Stimulated activated CD8-positive, alpha-beta memory T cell treated with anti-CD3 and anti-CD28 coated beads, Interleukin-15, amount 100 ng/mL, for 1 hour (primary cell): ENCODE data around the gene PRKAR1B.

Experiments used
- DNase-seq: peaks from one replicate; pipeline ENCODE4 v3.0.0-alpha.2; 2020; ENCODE audit warnings: low read depth

Gene PRKAR1B

DNA sequence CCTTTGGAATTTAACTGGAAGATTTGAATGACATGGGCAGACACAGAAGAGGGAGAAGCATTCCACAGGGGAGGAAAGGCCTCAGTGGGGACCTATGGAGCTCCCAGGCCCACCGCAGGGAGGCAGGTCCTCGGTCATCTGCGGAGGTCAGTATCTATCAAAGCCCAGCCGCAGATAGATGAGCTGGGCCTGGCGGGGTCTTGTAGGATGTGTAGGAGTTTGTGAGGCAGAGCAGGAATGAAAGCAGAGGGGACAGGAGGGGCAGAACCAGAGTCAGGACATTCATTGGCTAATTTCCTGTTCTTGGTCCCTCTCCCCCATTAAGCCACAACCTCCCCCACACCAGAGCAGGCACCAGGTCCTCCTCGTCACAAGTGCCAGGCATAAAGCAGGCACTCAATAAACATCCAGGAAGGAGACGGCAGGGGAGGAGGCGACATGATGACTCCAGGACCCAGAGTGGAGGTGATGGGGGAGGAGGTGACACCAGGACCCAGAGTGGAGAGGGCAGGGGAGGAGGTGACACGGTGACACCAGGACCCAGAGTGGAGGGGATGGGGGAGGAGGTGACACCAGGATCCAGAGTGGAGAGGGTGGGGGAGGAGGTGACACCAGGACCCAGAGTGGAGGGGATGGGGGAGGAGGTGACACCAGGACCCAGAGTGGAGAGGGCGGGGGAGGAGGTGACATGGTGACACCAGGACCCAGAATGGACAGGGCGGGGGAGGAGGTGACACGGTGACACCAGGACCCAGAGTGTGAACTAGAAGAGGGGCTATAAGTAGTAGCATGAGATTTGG is 123.7 kb downstream of the PRKAR1B start:
- no peak for DNase-seq

DNA sequence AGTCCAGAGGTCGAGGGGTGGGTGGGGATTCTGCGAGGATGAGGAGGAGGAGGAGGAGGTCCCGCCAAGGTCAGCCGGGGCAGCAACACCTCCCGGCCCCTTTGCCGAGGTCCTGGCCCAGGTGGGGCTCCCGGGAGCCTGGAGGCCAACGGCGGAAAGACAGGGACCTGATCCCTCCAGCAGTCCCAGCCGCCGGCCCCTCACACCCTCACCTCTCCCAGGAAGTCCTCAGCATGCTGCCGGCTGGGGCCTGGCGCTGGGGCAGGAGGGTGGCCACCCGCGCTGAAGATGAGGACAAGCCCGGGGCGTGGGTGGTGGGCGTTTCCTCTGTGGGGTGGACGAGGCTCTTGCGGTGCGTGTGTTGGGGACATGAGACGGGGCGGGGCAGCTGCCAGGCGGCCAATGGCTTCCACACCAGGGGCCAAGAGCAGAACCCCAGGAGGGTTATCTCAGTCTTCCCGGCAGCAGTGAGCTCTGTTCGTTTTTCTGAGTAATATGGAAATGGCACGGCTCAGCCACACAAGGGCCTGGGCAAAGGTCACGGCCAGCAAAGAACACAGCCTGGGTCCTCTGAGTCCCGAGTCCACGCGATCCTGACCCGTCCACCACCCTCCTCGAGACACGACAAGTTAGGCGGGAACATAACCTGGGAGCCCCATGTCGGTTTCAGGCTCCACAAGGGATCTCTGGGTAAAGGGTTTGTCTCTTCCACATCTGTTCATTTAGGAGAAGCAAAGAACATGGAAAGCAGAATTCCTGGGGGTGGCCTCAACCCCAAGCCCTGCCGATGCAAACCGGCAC is 124.5 kb downstream of the PRKAR1B start:
- DNase-seq, result no peak

DNA sequence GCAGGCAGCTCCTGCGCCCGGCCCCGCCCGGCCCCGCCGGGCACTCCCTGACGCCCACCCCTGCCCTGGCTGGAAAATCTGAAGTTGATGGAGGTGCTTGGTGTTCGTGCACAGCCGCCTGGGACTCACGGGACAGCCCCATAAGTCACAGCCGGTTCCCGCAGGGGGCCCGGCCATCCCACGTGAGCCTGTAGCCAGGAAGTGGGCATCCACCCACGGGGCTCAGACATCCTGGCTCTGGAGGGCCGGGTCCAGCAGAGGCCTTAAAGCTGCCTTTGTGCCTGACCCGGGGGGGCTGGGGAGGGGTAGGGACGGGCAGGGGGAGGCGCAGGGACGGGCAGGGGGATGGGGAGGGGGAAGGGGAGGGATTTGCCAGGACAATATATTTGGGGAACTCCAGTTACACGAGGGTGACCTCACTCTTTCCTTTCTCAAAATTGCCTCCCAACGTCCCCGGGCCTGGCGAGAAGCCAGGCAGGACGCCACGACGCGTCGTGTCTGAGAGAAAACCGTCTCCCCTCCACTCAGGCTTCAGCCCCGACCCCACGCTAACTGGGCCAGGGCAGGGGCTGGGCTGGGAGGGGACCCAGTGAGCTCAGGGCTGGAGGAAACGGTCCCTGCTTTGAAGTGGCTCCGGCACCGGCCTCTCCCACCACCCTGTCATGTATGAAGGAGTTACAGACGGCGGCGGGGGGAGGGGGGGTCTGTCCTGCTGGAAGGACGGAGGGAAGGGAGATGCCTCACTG is 125.3 kb downstream of the PRKAR1B start:
- peak; percentile 54 for DNase-seq

DNA sequence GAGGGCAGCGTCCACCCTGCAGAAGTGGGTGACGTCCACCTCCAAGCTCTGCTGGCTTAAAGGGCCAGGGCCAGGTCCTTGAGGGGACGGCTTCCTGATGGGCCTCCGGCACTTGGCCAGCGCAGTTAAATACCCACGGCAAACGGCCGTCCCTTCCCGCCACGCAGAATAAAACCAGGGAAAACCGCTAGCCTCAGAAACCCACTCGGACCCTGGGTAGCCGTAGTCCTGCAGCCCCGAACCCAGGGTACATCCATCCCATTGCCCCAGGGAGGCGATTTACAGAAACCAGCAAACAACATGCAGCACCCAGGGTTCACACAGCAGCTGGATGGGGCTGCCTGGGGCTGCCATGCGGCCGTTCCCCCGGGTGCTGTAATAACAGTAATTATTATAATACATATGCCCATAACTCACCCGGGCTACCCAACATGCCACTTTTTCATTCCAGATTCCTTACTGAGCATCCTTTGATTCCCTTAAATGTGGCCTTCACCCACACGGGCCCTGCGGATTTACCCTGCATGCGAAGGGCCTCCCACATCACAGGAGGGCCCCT is 126.0 kb downstream of the PRKAR1B start:
- no peak for DNase-seq

DNA sequence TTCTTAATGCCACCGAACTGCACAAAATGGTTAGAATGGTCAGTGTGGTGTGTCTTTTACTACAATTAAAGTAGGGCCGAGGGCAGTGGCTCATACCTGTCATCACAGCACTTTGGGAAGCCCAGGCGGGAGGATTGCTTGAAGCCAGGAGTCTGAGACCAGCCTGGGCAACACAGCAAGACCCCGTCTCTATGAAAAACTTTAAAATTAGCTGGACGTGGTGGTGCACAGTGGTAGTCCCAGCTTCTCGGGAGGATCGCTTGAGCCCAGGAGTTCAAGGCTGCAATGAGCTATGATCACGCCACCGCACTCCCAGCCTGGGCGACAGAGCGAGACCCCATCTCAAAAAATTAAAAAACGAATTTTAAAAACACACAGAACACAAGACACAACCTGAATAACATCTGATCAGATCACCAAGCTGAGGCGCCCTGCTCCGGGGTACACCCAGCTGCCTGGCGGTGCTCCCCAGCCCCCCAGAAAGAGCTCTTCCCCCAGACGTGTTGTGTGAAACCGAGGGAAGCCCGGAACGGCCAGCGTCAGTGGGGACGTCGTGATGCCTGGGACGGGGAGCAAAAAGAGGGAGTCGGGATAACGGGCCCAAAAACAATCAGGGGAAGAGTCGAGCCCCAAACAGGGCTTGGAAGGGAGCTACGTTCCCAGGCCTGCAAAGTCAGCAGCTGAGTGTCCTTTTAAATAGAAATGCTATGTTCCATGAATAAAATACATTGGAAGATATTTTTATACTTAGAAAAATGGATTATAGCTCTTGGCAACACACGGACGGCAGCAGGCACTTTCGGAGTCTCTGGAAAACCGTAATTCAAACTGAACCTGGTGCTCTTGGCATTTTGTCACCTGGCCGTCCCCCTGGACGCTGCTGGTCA is 126.7 kb downstream of the PRKAR1B start:
- DNase-seq, result no peak

DNA sequence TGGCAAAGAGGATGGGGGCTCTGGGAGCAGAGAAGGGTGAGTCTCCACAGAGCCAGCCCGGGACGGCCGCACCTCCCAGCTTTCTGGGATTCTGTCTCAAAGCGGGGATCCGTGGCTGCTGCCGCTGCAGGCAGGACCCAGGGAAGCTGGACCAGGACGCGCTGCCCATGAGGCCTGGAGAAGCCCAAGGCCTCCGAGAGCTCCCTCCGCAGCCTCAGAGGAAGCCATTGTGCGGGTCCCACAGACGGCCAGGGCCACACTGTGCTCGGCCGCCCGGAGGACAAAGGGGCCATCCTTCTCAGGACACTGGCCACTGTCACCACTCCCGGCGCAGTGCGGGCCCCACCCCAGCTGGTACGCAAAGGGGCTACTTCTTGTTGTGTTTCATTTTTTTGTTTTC is 128.2 kb downstream of the PRKAR1B start:
- no peak for DNase-seq

DNA sequence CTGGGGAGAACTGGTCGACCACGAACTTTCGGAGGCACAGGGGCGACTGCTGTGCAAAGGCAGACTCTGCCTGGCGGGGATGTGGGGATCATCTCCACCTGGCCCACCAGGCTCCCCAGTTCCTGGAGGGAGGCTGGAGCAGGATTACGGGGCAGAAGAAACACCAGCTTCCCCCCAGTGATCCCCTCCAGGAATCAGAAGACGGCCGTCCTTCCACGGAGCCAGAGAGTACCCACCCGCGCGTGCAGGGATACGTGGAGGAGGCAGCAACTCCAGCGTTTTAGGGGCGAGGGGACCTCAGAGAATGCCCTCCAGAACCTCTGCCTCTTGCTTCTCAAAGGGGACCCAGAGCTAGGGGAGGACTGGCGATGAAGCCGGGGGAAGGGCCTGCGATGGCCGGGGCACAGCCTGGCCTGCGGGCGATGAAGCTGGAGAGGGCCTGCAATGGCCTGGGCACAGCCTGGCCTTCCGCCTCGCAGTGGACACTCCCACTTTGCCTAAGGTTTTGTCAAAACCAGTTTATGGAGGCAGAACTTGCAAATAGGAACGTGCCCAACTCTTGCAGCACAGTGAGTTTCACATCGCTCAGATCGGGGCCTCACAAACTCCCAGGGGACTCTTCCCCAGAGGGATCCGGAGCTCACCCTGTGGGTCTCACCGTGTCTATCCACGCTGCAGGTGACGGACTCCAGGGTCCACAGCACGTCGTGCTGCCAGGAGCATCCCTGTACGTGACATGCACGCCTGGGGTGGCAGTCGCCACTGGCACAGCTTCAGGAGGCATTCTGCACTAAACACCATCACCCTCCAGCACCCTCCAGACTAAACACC is 129.5 kb downstream of the PRKAR1B start:
- no peak for DNase-seq

DNA sequence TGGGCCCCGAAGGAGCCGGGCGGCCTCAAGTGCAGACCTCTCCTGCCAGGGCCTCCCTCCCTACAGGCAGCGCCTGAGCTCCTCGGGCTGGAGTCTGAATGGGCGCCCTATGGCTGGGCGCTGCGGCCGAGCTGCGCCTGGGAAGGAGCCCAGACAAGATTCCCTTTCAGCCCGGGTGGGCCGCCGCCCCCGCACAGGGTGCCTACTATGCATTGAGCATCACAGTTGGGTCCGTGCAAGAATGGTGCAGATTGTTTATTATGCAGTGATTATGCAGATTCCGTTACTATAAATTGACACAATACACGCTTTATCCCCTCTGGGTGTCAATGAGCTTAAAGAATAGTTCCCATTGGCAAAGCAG is 130.3 kb downstream of the PRKAR1B start:
- no peak for DNase-seq

DNA sequence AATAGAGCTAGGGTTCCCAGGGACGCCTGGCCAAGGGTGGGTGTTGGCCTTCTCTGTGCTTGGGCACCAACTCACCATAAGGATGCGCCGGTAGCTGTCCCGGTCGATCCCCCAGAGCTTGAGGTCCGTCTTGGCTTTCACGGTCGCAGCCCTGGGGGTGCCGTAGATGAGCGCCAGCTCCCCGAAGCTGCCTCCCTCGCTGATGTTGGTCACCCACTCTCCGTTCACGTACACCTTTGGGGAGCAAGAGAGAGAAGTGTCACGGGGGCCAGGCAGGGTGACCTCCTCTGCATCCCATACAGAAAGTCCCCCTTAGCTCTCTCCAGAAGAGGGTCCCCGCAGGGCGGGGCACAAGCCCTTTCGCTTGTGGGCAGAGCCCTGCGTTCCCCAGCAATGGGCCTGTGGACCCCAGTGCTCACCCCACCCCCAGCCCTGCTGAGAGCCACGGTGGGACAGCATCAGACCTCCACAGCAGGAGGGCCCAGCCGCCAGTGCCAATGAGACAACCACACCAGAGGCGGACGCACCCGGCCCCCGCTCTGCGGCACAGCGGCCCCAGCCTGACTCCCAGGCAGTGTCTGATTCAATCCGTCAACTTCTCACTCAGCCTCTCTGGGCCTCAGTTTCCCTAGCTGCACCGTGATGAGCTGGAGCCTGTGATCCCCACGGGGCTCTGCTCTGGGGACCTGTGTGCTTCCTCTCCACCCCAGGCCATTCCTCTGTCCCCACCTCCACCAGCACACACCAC is 130.8 kb downstream of the PRKAR1B start:
- no peak for DNase-seq

DNA sequence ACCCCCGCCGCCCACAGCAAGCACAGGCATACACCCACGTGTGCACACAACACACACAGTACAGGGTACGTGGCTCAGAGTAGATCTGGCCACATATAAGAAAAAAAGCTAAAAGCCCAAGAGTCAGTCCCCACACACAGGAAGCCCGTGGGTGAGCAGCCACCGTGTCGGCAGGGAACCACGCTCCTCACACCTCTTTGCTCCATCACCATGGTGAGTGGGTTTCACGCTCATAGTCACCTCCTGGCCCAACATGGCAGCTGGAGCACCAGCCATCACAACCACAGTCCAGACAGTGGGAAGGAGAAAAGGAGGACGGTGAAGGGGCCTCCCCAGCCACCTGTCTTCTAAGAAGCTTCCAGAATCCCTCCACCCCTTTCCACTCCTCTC is 131.5 kb downstream of the PRKAR1B start:
- DNase-seq, result no peak

DNA sequence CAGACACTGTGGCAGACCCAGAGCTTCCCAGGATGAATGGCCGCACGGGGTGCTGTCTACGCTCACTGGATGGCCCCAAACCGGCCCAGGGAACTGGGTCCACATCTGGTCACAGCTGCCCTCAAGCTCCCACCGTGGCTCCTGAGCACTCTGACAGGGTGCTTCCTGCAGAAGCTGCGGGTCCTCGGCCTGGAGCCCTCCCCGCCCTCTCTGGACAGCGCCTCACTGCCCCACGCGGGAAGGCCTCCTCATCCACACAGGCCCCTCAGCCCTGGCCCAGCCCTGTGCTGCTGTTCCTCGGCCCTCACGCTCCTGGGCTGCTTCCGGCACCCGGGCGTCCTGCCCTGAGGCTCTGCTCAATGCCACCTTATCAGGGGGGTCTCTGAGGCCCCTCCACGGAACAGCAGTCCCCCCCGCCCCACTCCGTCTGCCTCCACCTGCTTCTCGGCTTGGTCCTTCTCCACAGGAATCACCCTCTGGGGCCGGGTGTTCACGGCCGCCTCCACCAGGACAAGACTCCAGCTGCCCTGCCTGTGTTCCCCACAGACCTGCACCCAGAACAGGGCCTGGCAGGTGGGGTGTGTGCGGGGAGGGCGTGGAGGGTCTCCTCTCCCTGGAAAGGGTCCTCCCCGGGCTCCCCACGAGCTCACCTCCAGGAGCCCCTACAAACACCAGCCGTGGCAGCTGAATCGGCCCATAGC is 132.0 kb downstream of the PRKAR1B start:
- DNase-seq, result no peak

DNA sequence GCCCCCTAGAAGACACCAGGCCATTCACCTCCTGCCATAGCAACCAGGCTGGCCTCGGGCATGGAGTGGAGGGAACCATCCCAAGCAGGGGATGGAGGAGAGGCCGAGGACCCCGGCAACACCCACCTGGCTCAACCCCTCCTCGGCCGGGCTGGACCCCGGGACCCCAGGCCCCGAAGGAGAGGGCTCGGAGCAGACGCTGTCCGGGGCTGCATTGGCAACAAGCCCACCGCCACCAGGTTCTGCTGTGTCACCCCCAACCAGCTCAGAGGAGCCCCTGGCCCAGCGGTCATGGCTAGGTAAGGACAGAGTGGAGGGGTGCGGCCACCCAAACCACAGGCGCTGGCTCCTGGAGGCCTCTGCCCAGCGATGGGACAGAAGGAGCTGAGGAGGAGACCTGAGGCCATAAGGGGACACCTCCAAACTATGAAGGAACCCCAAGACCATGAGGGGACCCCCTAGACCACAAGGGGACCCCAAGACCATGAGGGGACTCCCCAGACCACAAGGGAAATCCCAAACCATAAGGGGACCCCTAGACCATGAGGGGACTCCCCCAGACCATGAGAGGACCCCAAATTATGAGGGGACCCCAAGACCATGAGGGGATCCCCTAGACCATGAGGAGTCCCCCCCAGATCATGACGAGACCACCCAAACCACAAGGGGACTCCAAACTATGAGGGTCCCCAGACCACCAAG is 132.7 kb downstream of the PRKAR1B start:
- no peak for DNase-seq

DNA sequence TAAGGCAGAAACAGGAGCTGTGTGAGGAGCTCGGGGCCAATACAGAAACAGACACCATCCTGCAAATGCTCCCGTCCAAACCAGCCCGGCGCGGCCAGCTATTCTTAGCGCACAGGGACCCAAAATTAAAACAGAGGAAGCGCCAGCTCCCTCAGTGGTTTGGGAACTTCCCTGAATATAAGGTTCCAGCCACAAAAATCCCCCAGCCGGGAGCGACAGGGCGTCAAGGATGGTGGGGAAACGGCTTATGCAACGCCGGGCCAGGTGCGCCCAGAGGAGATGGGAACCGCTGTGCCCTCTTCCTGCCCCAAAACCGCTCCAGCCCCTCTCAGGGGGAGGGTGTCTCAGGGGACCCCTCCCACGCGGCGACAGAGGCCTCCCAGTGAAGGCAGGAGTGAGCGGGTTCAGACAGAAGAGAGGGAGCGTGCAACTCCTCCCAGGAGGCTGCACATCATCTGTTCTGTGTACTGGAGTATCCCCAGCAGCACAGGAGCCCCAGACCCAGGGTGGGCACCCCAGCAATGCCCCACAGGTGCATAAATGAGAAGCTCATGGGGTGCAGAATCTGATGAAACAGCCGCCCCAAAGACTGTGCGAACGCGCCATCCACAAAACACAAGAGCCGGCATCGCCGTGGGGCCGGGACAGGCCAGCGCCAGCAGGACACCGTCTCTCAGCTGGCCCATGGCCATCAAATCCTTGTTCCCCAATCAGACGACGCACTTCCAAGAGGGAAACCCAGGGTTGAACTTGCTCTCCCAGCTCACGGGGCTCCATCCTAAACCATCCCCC is 133.6 kb downstream of the PRKAR1B start:
- DNase-seq, result no peak

DNA sequence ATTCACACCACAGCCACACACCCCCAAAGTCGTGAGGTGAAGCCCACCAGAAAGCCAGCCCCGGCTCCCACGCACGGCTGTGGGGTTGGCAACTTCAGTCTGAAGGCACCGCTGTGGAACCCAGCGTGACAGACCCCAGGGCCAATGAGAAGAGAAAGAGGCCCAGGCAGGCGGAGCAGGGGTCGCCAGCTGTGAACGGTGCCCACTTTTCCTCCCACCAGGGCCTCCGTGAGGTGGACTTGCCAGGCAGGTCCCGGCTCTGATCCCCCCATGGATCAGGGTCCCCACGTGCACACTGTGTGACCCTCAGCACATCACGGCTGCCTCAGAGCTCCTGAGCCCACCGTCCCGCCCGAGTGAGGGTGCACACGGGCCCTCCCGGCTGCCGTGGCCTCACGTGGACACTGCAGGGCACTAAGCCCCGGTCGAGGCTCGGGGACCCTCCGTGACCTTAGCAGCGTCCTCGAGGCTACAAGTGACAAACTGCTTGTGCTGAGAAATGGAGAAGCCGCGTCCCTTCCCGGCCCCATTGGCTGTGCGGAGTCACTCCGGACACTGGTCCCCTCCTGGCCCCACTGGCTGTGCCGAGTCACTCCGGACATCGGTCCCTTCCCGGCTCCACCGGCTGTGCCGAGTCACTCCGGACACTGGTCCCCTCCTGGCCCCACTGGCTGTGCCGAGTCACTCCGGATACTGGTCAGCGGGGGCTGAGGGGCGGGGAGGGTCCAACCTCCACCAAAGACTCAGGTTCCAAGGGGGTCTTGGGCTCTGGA is 135.0 kb downstream of the PRKAR1B start:
- no peak for DNase-seq

DNA sequence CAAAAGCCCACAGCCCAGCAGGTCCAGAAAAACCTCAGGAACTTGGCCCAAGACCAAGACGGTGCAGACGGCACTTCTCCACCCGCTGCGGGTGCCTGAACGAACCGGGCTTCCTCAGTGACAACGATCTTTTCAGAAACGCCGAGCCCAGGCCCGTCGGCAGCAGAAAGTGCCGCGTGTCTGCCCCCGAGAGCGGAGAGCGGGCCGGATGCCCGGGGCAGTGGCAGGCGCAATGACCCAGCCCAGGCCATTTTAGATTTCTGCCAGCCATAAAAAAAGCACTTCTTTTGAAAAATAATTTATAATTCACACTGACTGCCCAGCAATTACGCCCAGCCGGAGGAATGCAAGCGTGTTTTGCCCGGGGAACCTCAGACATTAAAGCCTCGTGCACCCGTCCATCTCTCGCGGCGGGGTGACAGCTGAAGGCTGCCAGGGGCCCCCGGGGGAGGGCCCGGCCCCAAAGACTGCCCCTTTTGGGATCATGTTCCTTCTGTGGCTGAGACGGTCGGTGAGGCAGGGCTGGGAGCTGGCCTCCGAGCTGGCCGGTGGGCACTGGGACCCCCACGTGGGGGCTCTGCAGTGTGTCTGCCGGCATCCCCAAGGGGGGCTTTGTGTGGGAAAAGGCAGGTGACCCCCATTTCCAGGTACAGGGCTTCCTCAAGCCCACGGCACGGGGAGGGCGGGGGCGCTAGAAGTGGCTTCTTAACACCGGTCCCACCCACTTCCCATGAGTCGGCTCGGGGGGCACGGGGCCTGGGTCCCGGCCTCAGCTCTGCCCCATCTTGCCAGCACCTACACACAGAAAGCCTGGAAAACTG is 136.1 kb downstream of the PRKAR1B start:
- DNase-seq, result no peak
